Frontal cortex (tissue), 4 donors: Measurements from ENCODE around the gene ACOT11. TPM values are rescaled to one million over a fixed set of nuclear protein-coding genes. Genes with fewer than 3 reads are reported as not detected.
"Not testable (repeated sequence)": the region's sequence is repeated elsewhere in the genome, so short reads cannot be mapped to it uniquely, and the experiment has no call there.

Source experiments
- DNase-seq, 2 donors: peaks; one replicate each; pipeline ENCODE4 v3.0.0; 2012; ENCODE audit warnings: low spot score in 2 of 2
- FAIRE-seq: peaks from 2 replicates; lab custom pipeline; 2012; peaks lifted over from hg19 to GRCh38; lab: Jason Lieb, UNC
- total RNA-seq: library from RNA; depleted of rRNA; stranded (reverse); fragments of >200 nt; gene quantifications from one replicate; pipeline ENCODE4 v1.2.3, GENCODE V29; 2014
- donor health status: control.
- donor health status: control.
- donor health status: control.

Gene ACOT11
- total RNA-seq, 1 donor from 2014 or later: 1.2 TPM

DNA sequence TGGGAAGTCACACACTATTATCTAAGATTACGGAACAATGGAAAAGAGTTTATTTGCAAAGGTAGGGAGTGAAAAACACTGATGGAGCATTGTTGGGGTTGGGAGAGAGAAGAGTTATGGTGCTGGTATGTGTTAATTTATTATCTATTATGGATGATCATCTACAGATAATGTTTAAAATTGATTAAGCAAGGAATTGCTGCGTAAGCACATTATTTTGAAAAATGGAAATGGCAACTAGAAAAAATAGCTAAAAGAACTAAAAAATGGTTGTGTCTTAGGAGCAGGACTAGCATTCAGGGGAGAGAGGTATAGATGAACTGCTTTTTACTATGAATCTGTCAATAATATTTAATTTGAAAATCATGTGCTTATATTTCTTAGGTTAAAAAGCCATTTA is 16.0 kb upstream of the ACOT11 start:
- FAIRE-seq: no peak
- DNase-seq: no peak

DNA sequence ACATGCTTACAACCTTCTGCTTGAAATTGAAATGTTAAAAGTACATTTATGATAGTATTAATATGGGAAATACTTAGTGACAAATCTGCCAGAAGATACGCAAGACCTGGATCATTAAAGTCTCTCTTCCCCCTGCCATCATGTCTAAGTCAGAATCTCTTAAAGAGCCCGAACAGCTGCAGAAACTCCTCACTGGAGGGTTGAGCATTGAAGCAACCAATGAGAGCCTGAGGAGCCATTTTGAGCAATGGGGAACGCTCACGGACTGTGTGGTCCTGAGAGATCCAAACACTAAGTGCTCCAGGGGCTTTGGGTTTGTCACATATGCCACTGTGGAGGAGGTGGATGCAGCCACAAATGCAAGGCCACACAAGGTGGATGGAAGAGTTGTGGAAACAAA is 11.4 kb upstream of the ACOT11 start:
- not testable (repeated sequence) for DNase-seq, FAIRE-seq

DNA sequence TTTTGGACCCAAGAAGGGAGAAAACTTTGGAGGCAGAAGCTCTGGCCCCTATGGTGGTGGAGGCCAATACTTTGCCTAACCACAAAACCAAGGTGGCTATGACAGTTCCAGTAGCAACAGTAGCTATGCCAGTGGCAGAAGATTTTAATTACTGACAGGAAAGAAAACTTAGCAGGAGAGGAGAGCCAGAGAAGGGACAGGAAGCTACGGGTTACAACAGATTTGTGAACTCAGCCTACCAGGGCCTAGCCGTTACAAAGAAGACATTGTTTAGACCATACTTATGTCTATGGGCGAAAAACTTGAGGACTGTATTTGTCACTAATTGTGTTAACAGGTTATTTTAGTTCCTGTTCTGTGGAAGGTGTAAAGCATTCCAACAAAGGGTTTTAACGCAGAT is 10.4 kb upstream of the ACOT11 start:
- FAIRE-seq (no peak), DNase-seq (no peak)

DNA sequence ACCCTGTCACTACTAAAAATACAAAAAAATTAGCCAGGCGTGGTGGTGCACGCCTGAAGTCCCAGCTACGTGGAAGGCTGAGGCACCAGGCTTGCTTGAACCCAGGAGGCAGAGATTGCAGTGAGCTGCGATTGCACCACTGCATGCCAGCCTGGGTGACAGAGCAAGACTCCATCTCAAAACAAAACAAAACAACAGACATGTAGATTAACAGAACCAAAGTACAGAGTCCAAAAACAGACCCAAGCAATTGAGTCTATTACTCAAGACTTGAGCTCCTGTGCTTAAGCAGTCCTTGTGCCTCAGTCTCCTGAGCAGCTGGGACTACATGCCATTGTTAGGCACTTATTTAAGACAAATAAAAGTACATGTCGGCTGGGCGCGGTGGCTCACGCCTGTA is 9.5 kb upstream of the ACOT11 start:
- DNase-seq (no peak), FAIRE-seq (no peak)

DNA sequence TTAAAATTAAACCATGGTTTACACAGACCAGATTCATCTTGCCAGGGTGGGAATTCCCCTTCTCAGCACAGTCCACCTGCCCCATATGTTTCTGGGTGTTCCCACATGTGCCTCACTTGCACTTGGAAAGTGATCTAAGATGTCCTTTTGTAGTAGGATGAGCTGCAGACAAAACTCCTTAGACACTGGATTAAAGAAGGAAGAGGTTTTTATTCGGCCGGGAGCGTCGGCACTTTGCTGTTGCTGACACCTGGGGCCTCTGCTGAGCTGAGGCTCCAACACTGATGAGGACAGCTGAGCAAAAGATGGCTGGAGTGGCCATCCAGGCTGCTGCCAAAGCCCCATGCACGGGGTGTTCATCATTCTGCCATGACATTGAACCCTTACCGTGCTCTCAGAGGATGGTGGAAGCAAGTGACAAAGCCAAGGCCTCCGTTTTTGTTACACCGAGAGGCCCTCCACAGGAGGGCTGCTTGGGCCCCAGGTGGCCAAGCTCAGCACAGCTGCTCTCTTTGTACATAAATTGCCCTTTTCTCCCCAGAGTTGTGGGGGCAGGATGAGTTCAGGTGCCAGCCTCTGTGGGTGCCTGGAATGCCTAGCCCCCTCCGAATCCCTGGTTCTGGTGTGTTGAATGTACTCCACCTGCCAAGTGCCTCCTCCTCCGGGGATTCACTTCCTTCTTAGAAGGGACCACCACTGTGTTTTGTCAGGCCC is 7.3 kb upstream of the ACOT11 start:
- no peak for FAIRE-seq
- DNase-seq: no peak

DNA sequence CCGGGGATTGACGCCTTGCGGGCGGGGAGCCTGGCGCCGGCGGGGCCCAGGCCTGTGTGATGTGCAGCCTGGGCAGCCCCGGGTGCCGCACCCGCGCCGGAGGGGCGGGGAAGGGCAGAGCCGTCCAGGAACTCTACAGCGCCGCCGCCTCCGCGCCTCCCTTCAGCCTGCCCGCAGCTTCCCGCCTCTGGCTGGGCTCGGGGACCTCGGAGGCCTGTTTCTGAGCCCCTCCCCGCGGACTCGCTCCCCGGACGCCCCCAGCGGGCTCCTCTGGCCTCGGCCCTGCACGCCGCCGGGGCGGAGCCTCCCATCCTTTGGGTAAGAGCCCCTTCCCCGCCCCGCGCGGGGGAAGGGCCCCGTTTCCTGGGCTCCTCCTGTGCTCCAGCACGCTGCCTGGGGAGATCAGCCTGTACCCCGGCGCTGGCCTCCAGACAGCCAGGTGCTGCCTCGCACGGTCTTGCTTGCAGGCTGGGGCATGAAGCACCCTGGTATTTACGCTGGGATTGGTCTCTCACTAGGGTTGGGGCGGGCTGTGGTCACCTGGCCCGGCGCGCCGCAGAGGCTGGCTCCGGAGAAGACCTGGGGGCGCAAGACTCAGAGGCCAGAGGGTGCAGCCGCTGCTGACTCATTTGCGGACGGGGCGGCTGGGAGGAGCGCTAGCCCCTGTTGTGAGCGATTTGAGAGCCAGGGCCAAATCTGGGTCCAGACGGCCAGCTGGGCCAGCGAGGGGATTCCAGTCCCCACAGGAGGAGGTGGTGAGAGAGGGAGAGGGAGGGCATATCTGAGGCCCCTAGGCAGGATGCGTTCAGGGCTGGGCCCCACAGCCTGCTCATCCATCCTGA is 5.7 kb upstream of the ACOT11 start:
- DNase-seq (peak; percentile 62 to 67), FAIRE-seq (no peak)

DNA sequence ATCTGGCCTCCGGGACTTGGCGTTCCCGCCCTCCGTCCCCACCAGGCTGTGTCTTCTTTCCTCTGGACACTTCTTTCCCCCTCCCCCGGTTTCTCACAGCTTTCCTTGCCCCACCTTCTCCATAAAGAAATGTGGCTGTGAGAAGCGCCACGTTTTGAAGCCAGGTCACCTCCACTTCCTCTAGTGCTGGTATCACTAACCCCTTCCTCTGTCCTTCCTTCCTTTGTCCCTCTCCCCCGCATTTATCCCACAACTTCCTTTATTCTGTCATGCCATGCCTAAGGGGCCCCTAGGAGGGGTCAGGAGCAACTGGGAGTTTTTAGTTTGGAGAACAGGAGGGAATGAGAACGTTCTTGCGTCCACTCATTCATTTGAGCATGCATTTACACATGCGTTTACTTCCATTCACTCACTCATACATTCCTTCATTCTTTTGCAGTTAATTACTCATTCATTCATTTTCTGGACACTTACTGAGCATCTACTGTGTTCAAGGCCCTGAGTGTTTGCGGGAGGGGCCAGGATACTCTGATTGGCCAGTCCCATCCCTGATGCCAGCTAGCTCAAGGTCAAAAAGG is 5.0 kb upstream of the ACOT11 start:
- FAIRE-seq (no peak), DNase-seq (no peak)

DNA sequence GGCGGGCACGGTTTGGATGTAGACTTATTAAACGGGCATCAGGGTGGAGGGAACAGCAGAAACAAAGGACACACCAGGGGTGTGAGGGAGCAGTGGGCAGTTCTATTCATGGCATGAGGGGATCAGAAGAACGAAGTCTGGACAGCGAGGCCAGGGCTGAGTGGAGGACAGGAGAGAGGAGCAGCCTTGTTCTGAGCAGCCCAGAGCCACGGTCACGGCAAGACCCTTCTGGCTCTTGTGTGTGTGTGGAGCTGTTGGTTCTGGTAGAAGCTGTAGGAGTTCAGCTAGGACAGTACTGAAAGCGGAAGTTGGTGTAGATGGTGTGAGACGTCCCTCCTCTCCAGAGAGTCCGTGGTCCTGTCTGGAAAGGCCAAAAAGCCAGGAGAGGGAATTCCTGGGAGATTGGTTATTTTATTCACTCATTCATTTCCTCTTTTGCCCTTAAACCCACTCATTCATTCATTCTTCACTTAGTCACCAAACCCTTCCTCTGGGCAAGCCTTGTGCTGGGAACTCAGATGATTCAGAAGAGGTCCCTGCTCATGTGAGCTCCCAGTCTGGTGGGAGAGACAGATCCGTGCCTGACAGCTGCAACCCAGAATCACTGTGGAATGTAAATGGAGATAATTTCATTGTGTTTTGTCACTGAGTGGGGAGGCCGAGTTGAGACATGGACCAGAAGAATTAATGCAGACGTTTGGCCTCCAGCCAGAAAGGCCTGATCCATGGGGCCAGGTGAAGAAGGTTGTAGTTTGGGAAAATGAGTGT is 4.1 kb upstream of the ACOT11 start:
- no peak for FAIRE-seq
- DNase-seq: no peak

DNA sequence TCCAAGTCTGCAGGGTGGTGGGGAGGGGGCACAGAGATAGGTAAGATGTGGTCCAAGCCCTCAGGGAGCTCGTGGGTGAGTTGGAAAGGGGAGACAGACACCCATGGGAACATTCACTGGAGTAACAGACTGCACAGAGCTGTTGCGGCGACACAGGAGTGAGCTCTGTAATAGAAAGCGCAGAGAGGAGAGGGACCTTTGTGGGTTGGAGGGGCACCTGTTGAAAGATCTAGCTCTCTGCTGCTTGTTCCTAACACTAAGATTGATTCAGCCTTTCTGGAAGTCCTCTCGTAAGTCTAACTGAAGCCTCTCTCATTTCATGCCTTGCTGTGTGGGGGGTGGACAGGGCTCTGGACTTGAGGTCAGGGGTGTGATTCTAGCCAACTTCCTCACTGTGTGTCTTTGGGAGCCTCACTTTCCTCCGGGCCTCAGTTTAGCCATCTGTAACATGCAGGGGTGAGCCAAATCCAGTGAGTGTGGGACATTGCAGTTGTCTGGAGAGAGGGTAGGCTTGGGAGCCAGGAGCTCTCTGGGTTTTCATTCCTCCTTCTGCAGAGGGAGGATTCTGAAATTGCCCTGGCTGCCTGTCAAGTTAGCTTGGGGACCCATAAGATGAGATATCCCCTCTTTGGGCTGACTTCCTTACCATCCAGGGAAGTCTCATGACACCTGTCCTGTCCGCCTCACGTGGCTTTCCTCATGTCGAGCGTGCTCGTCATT is 2.0 kb upstream of the ACOT11 start:
- DNase-seq: no peak
- FAIRE-seq: no peak

DNA sequence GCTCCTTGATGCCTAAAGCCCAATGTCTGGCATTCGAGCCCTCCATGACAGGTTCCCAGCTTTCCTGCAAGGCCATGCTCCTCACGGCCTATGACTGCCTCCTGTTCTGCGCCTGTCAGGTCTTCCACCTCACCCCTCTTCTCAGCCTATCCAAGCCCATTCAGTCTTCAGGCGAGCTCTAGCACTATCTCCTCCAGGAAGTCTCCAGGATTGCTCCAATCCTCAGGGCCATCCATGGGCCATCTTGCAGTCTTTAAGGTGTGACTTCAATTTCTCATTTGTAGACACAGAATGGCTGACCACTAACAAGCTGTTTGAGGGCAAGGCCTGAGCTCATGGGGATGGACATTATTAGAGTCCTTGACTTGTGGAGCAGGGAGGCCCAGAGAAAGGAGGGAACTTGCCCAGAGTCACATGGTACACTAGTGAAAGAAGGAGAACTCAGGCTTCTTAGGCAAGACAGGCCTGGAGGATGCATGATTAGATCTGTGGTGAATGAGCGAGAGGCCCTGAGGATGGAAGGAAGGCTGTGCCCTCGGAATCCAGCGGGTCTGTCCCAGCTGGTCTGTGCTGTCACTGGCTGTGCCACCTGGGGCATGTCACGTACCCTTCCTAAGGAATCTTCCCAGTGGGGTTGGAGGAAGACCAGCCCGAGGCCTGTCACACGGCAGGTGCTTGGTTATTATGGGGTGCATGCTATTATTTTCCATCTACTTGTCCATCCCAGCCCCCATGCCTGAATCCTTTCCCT is 1.2 kb upstream of the ACOT11 start:
- DNase-seq (no peak), FAIRE-seq (no peak)

DNA sequence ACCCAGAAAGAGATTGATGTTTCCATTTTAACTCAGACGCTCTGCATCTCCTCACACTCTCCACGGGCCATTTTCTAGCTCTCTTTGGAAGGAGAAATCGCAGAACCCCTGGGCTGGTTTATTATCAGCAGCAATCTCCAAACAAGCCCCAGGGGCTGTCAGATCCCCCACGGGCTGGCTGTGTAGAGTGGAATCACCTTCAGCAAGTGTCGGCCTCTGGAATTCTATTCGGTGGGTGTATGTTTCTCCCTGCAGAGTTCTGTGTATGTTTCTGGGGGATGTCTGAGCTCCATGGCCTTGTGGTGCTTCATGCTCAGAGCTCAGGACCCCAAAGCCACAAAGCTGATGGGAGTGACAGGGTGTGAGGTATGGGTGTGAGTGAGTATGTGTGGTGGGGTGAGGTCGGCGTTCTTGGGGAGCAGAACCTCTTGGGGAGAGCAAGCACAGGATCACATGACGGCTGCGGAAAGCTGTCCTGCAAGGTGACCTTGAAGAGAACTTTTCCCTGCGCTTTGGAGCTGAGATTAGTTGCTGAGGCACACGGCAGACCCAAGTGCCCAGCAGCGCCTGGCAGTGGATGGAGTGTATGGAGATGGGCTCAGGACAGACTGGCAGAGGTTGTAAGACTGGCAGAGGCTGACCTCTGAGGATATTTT is 489 bp downstream of the ACOT11 start:
- FAIRE-seq (no peak), DNase-seq (no peak)

DNA sequence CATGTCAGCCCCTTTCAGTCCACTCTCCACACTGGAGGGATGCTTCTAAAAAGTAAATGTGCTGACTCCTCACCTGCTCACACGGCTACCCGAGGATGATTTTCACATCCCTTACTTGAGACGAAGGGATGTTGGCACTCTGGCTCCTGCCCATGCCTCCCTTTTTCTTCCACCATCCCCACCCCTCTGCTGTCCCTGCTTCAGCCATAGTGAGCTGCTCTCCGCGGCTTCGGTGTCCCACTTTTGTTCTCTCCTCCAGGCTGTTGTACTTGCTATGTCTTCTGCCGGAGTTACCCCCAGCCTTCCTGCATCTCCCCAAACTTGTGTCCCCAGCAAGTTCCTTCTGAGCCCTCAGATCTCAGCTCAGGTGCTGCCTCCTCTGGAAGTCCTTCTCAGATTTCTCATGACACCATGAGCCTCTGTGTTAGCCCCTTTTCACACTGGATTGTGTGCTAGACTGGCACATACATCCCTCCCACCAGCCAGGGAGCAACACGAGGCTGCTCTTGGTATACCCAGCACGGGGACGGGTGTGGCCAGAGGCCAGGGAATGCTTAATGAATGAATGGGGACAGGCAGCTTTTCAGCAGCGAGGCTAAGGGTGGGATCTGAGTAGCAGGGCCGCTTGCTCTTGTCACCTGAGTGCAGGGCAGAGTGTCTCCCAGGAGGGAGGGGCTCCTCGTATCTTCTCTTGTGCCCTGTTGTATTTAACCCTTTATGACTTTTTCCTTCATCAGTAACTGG is 1.3 kb downstream of the ACOT11 start:
- FAIRE-seq (no peak), DNase-seq (no peak)

DNA sequence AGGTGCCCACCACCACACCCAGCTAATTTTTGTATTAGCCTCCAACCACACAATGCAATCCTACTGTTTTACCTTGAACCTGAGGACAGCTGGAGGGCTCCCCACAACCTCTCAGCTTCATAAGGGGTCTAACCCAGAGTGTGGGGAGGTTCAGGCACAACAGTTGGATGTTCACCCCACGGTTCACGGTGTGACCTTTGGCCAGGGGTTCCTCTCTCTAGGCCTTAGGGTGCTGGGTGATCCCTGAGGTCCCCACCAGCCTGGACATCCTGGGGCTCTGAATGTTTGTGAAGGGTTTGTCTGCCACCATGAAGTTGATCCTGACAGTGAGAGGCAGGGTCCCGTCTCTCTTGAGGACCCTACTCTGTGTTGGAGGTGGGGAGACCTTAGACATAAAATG is 3.9 kb downstream of the ACOT11 start:
- FAIRE-seq: no peak
- no peak for DNase-seq

DNA sequence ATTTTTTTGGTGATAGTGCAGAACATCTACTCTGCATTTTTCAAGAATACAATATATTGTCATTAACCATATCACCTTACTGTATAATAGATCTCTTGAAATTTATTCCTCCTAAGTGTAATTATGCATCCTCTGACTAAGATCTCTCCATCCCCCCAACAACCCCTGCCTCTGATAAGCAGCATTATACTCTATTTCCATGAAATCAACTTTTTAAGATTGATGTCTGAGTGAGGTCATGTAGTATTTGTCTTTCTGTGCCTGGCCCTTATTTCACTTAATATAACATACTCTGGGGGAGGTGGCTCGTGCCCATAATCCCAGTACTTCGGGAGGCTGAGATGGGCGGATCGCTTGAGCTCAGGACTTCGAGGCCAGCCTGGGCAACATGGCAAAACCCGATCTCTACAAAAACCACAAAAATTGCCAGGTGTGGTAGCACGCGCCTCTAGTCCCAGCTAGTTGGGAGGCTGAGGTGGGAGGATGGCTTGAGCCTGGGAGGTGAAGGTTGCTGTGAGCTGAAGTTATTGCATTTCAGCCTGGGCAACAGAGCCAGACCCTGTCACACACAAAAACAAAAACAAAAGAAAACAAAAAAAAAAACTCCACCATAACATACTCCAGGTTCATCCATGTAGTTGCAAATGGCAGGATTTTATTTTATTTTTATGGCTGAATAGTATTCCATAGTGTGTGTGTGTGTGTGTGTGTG is 5.7 kb downstream of the ACOT11 start:
- no peak for FAIRE-seq

DNA sequence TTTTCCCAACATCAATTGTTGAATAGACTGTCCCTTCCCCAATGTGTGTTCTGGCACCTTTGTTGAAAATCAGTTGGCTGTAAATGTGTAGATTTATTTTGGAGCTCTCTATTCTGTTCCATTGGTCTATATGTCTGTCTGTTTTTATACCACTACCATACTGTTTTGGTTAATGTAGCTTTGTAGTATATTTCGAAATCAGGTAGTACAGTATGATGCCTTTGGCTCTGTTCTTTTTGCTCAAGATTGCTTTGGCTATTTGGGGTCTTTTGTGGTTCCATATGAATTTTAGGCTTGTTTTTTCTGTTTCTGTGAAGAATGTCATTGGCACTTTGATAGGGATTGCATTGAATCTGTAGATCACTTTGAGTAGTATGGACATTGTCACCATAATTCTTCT is 8.1 kb downstream of the ACOT11 start:
- no peak for FAIRE-seq
- no peak for DNase-seq

More for the DNA sequence above, 5.7 kb downstream of the ACOT11 start:
- no peak for DNase-seq

DNA sequence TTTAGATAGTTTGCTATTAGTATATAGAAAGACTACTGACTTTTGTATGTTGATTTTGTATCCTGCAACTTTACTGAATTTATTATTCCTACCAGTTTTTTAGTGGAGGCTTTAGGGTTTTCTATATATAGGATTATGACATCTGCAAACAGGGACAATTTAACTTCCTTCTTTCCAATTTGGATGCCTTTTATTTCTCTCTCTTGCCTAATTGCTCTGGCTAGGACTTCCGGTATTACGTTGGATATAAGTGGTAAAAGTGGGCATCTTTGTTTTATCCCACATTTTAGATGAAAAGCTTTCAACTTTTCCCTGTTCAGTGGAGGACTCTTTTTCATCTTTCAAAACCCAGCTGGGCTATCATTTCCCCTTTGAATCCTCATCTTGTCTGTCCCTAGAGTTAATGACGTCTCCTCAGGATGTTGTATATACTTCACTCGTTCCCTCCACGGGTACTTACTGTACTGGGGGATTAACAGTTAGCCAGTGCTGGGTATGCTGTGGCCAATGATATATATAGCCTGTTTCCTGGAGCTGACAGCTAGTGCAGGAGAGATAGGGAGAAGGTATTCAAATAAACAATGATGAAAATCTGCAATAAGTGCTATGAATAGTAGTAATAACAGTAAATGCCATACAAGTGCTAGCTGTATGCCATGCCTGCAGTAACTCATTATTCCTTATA is 9.8 kb downstream of the ACOT11 start:
- FAIRE-seq: no peak
- no peak for DNase-seq
